ENCODE measurements around the gene GPX4. TPM values are rescaled to one million over a fixed set of nuclear protein-coding genes. Genes with fewer than 3 reads are reported as not detected.

Gene GPX4
- total and polyA plus RNA-seq, 2 of the 13 experiments (the other 11 are each of a cell fraction or from before 2014, with no cell fraction given), result 535 to 613 TPM

- TF ChIP-seq ZNF362 (CRISPR knock-in tag; IDR thresholded peaks at IDR 0.05; ENCODE audit: borderline replicate concordance) (no peak; the same call in 1 of the 2 replicates), ZNF784 (CRISPR knock-in tag; IDR thresholded peaks at IDR 0.05; ENCODE audit: borderline replicate concordance) (peak; percentile 55; the same call in 1 of the 2 replicates), ZNF33B (CRISPR knock-in tag; IDR thresholded peaks at IDR 0.05) (no peak), ZNF788 (CRISPR knock-in tag; IDR thresholded peaks at IDR 0.05; ENCODE audit: borderline replicate concordance) (0 out of 2 replicates have a peak, but pooled peaks have one; percentile 33), NFE2 (CRISPR knock-in tag; IDR thresholded peaks at IDR 0.05) (no peak), MIXL1 (CRISPR knock-in tag; IDR thresholded peaks at IDR 0.05) (no peak), DBP (CRISPR knock-in tag; IDR thresholded peaks at IDR 0.05; ENCODE audit: not compliant biosample characterization) (no peak), ZSCAN20 (CRISPR knock-in tag; IDR thresholded peaks at IDR 0.05; ENCODE audit: borderline replicate concordance) (no peak), ZBTB39 (CRISPR knock-in tag; IDR thresholded peaks at IDR 0.05) (no peak), GPN1 (CRISPR knock-in tag; IDR thresholded peaks at IDR 0.05; ENCODE audit: borderline replicate concordance) (no peak), JUND (CRISPR knock-in tag; IDR thresholded peaks at IDR 0.05) (no peak), ZNF660 (CRISPR knock-in tag; IDR thresholded peaks at IDR 0.05; ENCODE audit: borderline replicate concordance, low read depth) (no peak), ZFP36L1 (CRISPR knock-in tag; IDR thresholded peaks at IDR 0.05) (peak; percentile 61; the same call in 1 of the 2 replicates), RBM39 (IDR thresholded peaks at IDR 0.05; ENCODE audit: low read depth, low read length, poor library complexity, severe bottlenecking) (peak; percentile 90), FUBP1 (CRISPR knock-in tag; IDR thresholded peaks at IDR 0.05; ENCODE audit: borderline replicate concordance) (no peak), ETV6 (CRISPR knock-in tag; conservative IDR thresholded peaks at IDR 0.05) (peak; percentile 56; the same call in 1 of the 2 replicates), DMTF1 (CRISPR knock-in tag; IDR thresholded peaks at IDR 0.05) (no peak), IKZF4 (CRISPR knock-in tag; IDR thresholded peaks at IDR 0.05; ENCODE audit: borderline replicate concordance, low read depth, not compliant biosample characterization) (peak; percentile 75), PPARG (CRISPR knock-in tag; conservative IDR thresholded peaks at IDR 0.05) (peak; percentile 10; the same call in 1 of the 2 replicates)
Observed at GRCh38 chr19:1103708-1104310, at the start of gene GPX4 (continued).
